Spleen (tissue), 11 donors: ENCODE data around the gene FOXP1. TPM values are rescaled to one million over a fixed set of nuclear protein-coding genes. Genes with fewer than 3 reads are reported as not detected.

ENCODE experiments used
- DNase-seq: peaks from one replicate; pipeline ENCODE4 v3.0.0-alpha.2; 2020
- H3K27ac ChIP-seq, 8 donors: fragments of 200-600 bp; sonication (generic) in 7 of 8; 1 replicate in 4 of 8; 2 replicates in 4 of 8; pipeline versions ENCODE4 v1.5.0 to v1.8.0; 2016 to 2021; ENCODE audit warnings: inconsistent platforms in 4 of 8, mild to moderate bottlenecking in 4 of 8, moderate library complexity in 1 of 8
- H3K27me3 ChIP-seq, 7 donors: fragments of 200-600 bp; sonication (generic) in 6 of 7; replicated peaks in 1 of 7; 1 replicate in 4 of 7; 2 replicates in 3 of 7; pipeline versions ENCODE4 v1.5.0 to v1.8.0; 2016 to 2021; ENCODE audit warnings: inconsistent platforms in 3 of 7, mild to moderate bottlenecking in 1 of 7
- H3K36me3 ChIP-seq, 6 donors: fragments of 200-600 bp; sonication (generic) in 5 of 6; 1 replicate in 4 of 6; 2 replicates in 2 of 6; pipeline versions ENCODE4 v1.5.0 to v1.8.0; 2016 to 2021; ENCODE audit warnings: inconsistent platforms in 2 of 6
- H3K4me1 ChIP-seq, 6 donors: fragments of 200-600 bp; sonication (generic) in 5 of 6; 1 replicate in 3 of 6; 2 replicates in 3 of 6; pipeline versions ENCODE4 v1.5.0 to v1.8.0; 2016 to 2021; ENCODE audit warnings: inconsistent platforms in 3 of 6
- H3K4me3 ChIP-seq, 8 donors: fragments of 200-600 bp; sonication (generic) in 7 of 8; 1 replicate in 4 of 8; 2 replicates in 4 of 8; pipeline versions ENCODE4 v1.5.0 to v1.8.0; 2016 to 2021; ENCODE audit warnings: inconsistent platforms in 4 of 8, mild to moderate bottlenecking in 4 of 8, moderate library complexity in 2 of 8
- H3K9me3 ChIP-seq, 8 donors: fragments of 200-600 bp; sonication (generic) in 7 of 8; 1 replicate in 4 of 8; 2 replicates in 4 of 8; pipeline versions ENCODE4 v1.5.0 to v1.8.0; 2016 to 2021; ENCODE audit warnings: inconsistent platforms in 4 of 8
- POLR2A ChIP-seq, 3 donors: fragments of 450-650 bp; IDR thresholded peaks; one replicate each; pipeline ENCODE4 v1.5.1; 2017; ENCODE audit warnings: antibody characterized with exemption in 3 of 3, mild to moderate bottlenecking in 1 of 3
- POLR2AphosphoS5 ChIP-seq, 3 donors: sonication (generic); formaldehyde crosslinking; IDR thresholded peaks; one replicate each; pipeline ENCODE4 v1.5.1; 2017; ENCODE audit warnings: antibody characterized with exemption in 3 of 3
- WGBS, 5 donors: extraction: QIAGEN DNeasy Blood & Tissue Kit in 3 of 5; methylation state at CpG; one replicate each; pipeline versions ENCODE4 v1.1.5 to v1.1.7; 2013 to 2018; 5-methylcytosine and 5-hydroxymethylcytosine counted together
- intact Hi-C: fragments of 100-400 bp; cut with DNase I; formaldehyde crosslinking; loops from one replicate; pipeline ENCODE4 v1.15.0; 2023; ENCODE audit warnings: low total_unique reads
- polyA plus RNA-seq, 3 donors: library from polyadenylated mRNA; stranded (reverse); fragments of 200-250 nt; gene quantifications; one replicate each; pipeline ENCODE4 v1.2.1, GENCODE V29; 2013
- total RNA-seq, 7 donors: library from RNA; depleted of rRNA in 3 of 7; stranded (reverse); fragments of >200 nt in 3 of 7; fragmentation: NEBNext Ultra II Directional in 4 of 7; extraction: Animal tissue kit (Norgen Biotek cat#: 25700) in 4 of 7; gene quantifications; one replicate each; pipeline versions ENCODE4 v1.1.0 to v1.2.1, GENCODE V29; 2016 to 2021
- TF ChIP-seq, protein P1 (sequence below), 11 experiments: fragments of 200-600 bp in 7 of 11; fragments of 450-650 bp in 4 of 11; sonication (generic) in 4 of 11; IDR thresholded peaks in 8 of 11; conservative IDR thresholded peaks in 3 of 11; 1 replicate in 7 of 11; 2 replicates in 4 of 11; pipeline versions ENCODE4 v1.4.0 to v1.8.0; 2016 to 2021; ENCODE audit warnings: antibody characterized with exemption in 11 of 11, inconsistent platforms in 4 of 11, mild to moderate bottlenecking in 1 of 11
- donor health status: healthy with polysubstance abuse.
- donor health status: DM: no; HTN: no; CAD: no; lungs with moderate emphysema.
- donor health status: DM: no; HTN: no; CAD: no.
- donor health status: Bipolar disorder and iron deficiency.
- donor health status: healthy.
- donor health status: DM: no; HTN: no; CAD: no.
- donor health status: DM: yes; HTN: yes; CAD: no.

FOXP1 gene
- total and polyA plus RNA-seq, 10 donors = 11.1 to 202 (median 153) TPM

GRCh38 chr3:70999730-71000129 lies 583.8 kb downstream of the FOXP1 start:
- TF ChIP-seq POLR2A (IDR thresholded peaks at IDR 0.05) (no peak), POLR2AphosphoS5 (IDR thresholded peaks at IDR 0.05) (peak in 1 of 3 donors; percentile 7)
- Histone ChIP-seq H3K4me3 (no peak overlapping the region), H3K9me3 (no peaks in the 10 kb centered on the region), H3K27me3 (no peaks in the 10 kb centered on the region), H3K4me1 (peaks cover 0 to 45% (median 9%) of the 10 kb centered on the region in 6 donors), H3K36me3 (peaks cover 0 to 77% (median 6%) of the 10 kb centered on the region in 6 donors), H3K27ac (peak overlapping the region in 1 of 8 donors; percentile 7)
- DNase-seq = no peak
- 48 to 74% (median 62%) methylated on average over 4 of the region's 4 CpGs for WGBS, 5 donors
- intact Hi-C loops = no loop called here

DNA sequence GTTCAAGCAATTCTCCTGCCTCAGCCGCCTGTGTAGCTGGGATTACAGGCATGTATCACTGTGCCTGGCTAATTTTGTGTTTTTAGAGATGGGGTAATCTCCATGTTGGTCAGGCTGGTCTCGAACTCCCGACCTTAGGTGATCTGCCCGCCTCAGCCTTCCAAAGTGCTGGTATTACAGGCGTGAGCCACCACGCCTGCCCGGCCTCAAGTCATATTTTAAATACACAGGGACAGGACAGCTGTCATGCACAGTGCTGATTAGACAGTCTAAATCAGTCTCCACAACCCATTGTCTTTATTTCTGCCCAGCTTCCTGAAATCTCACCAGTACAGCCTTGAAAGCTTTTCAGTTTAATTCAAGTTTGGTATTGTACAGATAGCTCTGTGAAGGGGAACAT lies 587.4 kb downstream of the FOXP1 start:
- Histone ChIP-seq H3K4me3 (no peak overlapping the region), H3K27me3 (no peaks in the 10 kb centered on the region), H3K36me3 (peaks cover 0 to 91% (median 22%) of the 10 kb centered on the region in 6 donors), H3K9me3 (no peaks in the 10 kb centered on the region), H3K4me1 (peaks cover 0 to 38% (median 9%) of the 10 kb centered on the region in 6 donors), H3K27ac (no peak overlapping the region)
- TF ChIP-seq POLR2AphosphoS5 (IDR thresholded peaks at IDR 0.05) (peak in 2 of 3 donors; percentile 12 to 14), POLR2A (IDR thresholded peaks at IDR 0.05) (no peak)
- 74 to 93% (median 85%) methylated on average over 7 of the region's 7 CpGs for WGBS, 5 donors
- no peak for DNase-seq
- intact Hi-C loops = no loop called here

DNA sequence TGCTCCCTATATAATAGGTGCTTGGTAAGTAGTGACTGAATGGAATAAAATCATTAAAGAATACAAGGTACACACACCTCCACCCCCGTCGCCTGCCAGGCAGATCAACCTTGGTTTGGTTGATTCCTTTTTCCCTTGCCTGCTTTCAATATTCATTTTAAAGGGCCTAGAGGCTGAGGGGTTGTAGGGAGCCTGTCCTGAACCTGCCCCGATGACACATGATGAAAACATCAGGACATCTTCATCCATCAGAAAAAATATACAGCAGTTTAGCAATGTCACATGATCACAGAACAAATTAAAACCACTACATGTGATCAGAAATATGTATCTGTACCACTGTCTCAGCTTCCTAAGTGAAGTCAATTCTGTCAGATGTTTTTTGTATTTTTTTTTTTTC lies 588.9 kb downstream of the FOXP1 start:
- Histone ChIP-seq H3K4me3 (no peak overlapping the region), H3K27ac (no peak overlapping the region), H3K36me3 (peaks cover 0 to 78% (median 20%) of the 10 kb centered on the region in 6 donors), H3K27me3 (no peaks in the 10 kb centered on the region), H3K4me1 (peaks cover 7 to 38% (median 16%) of the 10 kb centered on the region in 6 donors), H3K9me3 (no peaks in the 10 kb centered on the region)
- TF ChIP-seq POLR2AphosphoS5 (IDR thresholded peaks at IDR 0.05) (no peak), POLR2A (IDR thresholded peaks at IDR 0.05) (no peak)
- TF ChIP-seq, protein P1, sequence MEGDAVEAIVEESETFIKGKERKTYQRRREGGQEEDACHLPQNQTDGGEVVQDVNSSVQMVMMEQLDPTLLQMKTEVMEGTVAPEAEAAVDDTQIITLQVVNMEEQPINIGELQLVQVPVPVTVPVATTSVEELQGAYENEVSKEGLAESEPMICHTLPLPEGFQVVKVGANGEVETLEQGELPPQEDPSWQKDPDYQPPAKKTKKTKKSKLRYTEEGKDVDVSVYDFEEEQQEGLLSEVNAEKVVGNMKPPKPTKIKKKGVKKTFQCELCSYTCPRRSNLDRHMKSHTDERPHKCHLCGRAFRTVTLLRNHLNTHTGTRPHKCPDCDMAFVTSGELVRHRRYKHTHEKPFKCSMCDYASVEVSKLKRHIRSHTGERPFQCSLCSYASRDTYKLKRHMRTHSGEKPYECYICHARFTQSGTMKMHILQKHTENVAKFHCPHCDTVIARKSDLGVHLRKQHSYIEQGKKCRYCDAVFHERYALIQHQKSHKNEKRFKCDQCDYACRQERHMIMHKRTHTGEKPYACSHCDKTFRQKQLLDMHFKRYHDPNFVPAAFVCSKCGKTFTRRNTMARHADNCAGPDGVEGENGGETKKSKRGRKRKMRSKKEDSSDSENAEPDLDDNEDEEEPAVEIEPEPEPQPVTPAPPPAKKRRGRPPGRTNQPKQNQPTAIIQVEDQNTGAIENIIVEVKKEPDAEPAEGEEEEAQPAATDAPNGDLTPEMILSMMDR (IDR thresholded peaks at IDR 0.05 in 8 of 11, conservative IDR thresholded peaks at IDR 0.05 in 3 of 11) = no peak
- intact Hi-C loops = no loop called here
- no peak for DNase-seq
- 96 to 99% (median 98%) methylated on average over 3 of the region's 3 CpGs for WGBS, 5 donors

DNA sequence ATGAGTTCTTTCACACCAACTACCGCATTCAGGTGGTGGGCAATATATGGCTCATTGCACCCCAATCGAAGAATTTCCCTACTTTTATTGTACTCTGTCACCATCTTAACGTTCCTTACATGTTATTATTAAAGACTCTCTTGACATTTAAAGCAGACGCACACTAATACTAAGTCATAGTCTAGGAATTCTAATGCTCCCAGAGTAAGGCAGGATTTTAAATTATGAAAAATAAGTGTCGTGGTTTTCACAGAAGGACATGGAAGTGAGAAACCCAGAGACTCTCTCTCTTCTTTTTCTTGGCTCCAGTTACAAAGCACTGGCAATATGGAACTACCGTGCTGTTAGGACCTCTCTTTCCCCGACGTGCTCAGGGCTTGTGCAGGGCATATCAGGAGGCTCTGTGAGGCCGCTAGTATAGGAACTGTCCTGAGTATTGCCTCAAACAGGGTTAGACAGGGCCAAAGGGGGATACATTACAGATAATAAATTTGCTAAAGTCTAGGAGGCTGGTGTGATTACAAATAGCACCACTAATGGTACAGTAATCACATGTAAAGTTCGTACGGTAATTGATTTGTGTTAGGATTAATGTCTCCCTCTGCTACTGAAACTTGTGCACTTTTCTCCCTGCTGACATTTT lies 590.8 kb downstream of the FOXP1 start:
- intact Hi-C loops = no loop called here
- TF ChIP-seq, protein P1 (IDR thresholded peaks at IDR 0.05 in 8 of 11, conservative IDR thresholded peaks at IDR 0.05 in 3 of 11) = no peak
- TF ChIP-seq POLR2A (IDR thresholded peaks at IDR 0.05) = no peak
- TF ChIP-seq POLR2AphosphoS5 (IDR thresholded peaks at IDR 0.05) = no peak
- DNase-seq = no peak
- WGBS, 5 donors = 94 to 95% (median 94%) methylated on average over 11 of the region's 11 CpGs
- Histone ChIP-seq H3K27ac (no peak overlapping the region), H3K4me3 (no peak overlapping the region), H3K27me3 (no peaks in the 10 kb centered on the region), H3K9me3 (no peaks in the 10 kb centered on the region), H3K36me3 (peaks cover 0 to 70% (median 23%) of the 10 kb centered on the region in 6 donors), H3K4me1 (peaks cover 12 to 50% (median 24%) of the 10 kb centered on the region in 6 donors)

GRCh38 chr3:70992131-70992530 lies 591.4 kb downstream of the FOXP1 start:
- H3K27ac ChIP-seq = no peak overlapping the region

More at GRCh38 chr3:70992131-70992530, 591.4 kb downstream of the FOXP1 start:
- 92 to 98% (median 96%) methylated on average over 5 of the region's 5 CpGs for WGBS, 5 donors
- H3K4me1 ChIP-seq = peaks cover 12 to 50% (median 24%) of the 10 kb centered on the region in 6 donors
- intact Hi-C loops = no loop called here
- no peak for DNase-seq
- TF ChIP-seq POLR2A (IDR thresholded peaks at IDR 0.05) = no peak
- TF ChIP-seq POLR2AphosphoS5 (IDR thresholded peaks at IDR 0.05) = no peak
- TF ChIP-seq, protein P1 (IDR thresholded peaks at IDR 0.05 in 8 of 11, conservative IDR thresholded peaks at IDR 0.05 in 3 of 11) = no peak
- no peaks in the 10 kb centered on the region for H3K27me3 ChIP-seq
- H3K36me3 ChIP-seq = peaks cover 0 to 70% (median 27%) of the 10 kb centered on the region in 6 donors
- H3K9me3 ChIP-seq = no peaks in the 10 kb centered on the region
- no peak overlapping the region for H3K4me3 ChIP-seq
